DMS153 (cell line): ENCODE measurements around the gene SESN3.

Experiments used
- DNase-seq: peaks from one replicate; lab custom pipeline; 2025; lab: John Stamatoyannopoulos, UW

Gene SESN3

GRCh38 chr11:95119361-95120060 lies 111.5 kb downstream of the SESN3 start:
- DNase-seq: no peak

- no peak for DNase-seq
These were observed 115.4 kb downstream of the SESN3 start for GRCh38 chr11:95115597-95115996.
